ENCODE data around the gene CASZ1.

CASZ1 gene

GRCh38 chr1:10673109-10673711 lies 123.2 kb downstream of the CASZ1 start:
- no peak for DNase-seq (ENCODE audit: low read depth in 2 of 2)

DNA sequence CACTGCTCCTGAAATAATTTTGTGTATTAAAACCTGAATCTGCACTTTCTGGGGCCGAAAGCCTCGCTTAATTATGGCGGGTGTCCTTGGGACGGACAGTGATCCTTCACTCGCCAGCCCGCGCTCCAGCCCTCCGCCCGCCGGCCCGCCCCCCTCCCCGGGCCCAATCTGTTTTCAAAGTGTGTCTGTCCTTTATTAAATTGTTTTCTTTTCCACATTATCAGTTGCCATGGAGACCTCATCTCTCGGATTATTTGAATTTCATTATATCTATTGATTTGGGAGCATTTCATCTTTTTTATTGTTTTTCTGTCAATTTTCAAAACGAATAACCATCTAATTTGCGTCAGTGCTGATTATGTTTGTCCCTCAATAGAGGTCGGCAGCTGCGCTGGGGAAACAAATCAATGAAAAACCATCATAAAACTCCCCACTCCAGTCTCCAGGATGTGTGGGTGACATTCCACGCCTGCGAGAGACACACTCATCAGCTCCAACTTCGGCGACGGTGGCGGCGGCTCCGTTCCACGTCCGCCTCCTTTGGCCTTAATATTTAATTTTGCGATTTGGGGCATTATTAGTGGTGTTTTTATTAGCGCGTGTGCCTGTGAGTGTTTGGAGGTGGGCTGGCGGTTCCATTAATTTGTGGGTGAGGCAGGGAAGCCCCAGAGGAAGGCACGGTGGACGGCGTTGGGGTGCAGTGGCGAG lies 123.9 kb downstream of the CASZ1 start:
- DNase-seq (ENCODE audit: low read depth in 2 of 2) = no peak

GRCh38 chr1:10671622-10672342 lies 124.7 kb downstream of the CASZ1 start:
- no peak for DNase-seq (ENCODE audit: low read depth in 2 of 2)

DNA sequence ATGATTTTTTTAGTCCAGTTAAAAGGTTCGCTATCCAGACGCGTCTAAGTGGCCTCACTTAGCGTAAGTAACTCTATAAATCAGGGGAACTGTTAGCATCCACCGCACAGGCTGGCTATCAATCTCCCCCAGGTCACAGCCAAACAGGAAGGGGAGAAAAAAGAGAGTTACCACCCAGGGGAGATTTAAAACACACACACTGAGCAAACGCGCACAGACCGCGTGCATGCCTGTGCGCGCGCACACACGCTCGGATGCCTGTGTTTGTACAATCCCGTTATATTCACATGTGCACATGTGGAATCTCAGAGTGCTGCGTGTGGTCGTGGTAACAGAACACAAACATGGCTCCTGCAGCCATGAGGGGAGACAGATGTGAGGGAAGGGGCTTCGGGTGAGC lies 125.4 kb downstream of the CASZ1 start:
- DNase-seq (ENCODE audit: low read depth in 2 of 2) = no peak

DNA sequence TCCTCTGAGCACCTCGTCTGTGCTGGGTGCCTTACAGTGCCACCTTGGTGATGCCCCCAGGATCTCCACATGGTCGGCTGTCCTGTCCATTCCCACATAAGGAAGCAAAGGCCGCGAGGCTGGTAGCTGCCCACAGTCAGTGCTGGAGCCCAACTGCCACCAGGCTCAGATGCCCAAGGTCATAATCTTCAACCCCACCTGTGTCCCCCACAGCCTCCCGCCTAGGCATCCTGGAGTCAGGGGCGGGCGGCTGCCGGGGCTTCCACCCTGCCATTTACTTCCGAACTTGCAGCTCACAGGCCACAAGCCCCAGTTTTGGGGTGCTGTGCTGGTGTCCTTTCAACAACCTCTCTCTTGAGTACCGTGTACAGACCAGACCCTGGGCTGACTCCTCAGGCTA lies 126.3 kb downstream of the CASZ1 start:
- DNase-seq (ENCODE audit: low read depth in 2 of 2) = no peak

- no peak for DNase-seq (ENCODE audit: low read depth in 2 of 2)
These were observed 126.9 kb downstream of the CASZ1 start for GRCh38 chr1:10669570-10669969.

DNA sequence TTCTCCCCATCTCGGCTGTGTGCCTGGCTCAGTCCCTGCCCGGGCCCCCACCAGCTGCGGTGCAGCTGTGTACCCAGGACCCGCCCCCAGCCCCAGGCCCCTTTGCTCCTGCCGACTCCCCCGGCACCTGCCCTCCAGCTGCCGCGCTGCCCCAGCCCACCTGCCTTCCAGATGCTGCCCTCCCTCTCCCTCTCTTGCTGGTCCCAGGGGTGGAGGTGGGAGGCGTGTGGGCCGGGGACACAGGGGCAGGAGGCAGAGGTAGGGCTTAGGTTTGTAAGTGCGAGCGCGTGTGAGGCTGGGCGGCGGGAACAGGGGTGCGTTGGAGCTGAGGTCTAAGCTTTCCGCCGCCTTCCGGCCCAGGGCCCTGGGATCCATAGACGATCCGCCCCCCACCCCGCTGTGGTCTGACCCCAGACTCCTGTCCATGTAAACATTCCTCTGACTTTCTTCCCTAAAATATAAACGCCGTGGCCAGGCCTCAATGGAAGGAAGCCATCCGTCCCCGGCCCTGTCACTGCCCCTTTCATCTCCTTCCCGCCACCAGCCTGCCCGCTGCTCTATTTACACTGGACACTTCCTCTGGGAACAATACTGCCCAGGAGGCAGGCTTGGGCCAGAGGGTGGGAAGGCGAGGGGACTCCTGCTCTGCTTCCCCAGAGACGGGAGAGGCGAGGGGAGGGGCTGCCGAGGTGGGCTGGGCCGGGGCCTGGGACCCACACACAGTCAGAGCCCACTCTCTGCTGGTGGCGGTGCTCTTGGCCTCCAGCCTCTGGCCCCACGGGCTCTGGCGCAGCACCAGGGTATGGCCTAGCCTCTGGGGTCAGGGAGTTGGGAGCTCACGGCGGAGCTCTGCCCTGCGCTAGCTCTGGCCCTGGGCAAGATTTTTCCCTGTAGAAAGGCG lies 128.3 kb downstream of the CASZ1 start:
- no peak for DNase-seq (ENCODE audit: low read depth in 2 of 2)

- no peak for DNase-seq (ENCODE audit: low read depth in 2 of 2)
These were observed 130.3 kb downstream of the CASZ1 start for GRCh38 chr1:10665930-10666850.

DNA sequence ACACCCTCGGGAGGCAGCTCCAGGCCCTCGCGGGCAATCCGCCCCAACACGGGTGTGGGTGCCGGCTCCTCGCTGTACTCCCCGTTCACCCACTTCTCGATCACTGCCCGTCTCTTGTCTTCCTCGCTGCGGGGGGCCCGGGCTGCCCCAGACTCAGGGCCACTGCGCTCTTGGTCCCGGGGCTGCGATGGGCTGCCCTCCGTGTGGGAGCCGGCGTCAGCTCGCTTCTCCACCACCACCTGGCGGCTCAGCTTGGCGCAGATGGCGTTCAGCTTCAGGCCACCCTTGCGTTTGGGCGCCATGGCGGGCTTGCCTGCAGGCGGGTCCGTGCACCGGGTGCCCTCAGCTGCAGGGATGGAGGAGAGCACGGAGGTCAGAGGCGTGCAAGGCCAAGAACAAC lies 131.2 kb downstream of the CASZ1 start:
- DNase-seq (ENCODE audit: low read depth in 2 of 2) = no peak

GRCh38 chr1:10664251-10664650 lies 132.2 kb downstream of the CASZ1 start:
- DNase-seq (ENCODE audit: low read depth in 2 of 2) = no peak

DNA sequence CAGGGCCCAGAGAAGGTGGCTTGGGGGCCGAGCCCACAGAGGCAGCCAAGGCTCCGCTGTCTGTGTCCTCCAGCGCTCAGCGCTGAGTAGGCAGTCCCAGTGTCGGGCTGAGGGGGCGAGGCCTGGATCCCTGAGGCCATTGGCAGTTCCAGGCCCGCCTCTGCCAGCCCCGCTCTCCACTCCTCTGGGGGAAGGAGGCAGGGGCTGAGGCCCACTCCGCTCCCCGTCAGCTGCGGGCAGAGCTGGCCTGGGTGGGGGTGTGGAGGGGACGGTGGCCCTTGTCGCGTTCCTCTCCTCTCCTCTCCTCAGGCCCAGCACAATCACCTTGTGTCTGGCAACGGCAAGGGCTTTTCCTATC lies 132.8 kb downstream of the CASZ1 start:
- DNase-seq (ENCODE audit: low read depth in 2 of 2) = no peak

- no peak for DNase-seq (ENCODE audit: low read depth in 2 of 2)
These were observed 133.4 kb downstream of the CASZ1 start for GRCh38 chr1:10662824-10663677.

DNA sequence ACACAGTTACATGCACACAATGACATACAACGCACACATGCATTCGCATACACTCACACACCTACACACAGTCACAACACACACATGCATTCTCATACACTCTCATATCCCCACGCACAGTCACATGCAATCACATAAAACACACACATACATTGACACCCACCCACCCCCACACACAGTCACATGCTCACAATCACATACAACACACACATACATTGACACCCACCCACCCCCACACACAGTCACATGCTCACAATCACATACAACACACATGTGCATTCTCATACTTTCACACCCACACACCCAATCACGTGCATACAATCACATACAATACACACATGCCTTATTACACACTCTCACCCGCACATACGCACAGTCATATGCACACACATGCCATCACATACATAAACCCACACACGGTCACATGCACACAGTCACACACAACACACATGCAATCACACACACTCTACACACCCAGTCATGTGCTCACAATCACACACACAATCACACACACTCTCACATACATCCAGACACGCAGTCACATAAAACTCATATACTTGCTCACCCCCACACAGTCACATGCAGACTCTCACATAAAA lies 134.3 kb downstream of the CASZ1 start:
- DNase-seq (ENCODE audit: low read depth in 2 of 2) = no peak

- no peak for DNase-seq (ENCODE audit: low read depth in 2 of 2)
These were observed 135.0 kb downstream of the CASZ1 start for GRCh38 chr1:10661453-10661852.

- DNase-seq (ENCODE audit: low read depth in 2 of 2) = no peak
These were observed 136.6 kb downstream of the CASZ1 start for GRCh38 chr1:10659646-10660540.

DNA sequence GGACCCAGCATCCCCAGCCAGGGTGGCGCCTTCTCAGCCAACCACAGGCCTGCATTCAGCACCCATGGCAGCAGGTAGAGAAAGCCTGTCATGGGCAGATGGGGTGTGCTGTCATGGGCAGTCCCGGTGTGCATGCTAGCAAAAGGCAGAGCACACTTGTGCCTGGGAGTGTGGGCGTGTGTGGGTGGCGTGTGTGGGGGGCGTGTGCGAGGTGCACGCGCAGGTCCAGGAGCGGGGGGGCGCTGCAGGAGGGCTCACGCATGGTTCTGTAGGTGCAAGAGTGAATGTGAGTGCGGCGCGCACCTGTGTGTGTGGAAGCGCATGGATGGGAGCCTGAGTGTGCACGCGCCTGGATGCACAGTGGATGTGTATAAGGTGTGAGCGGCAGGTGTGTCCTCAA lies 137.2 kb downstream of the CASZ1 start:
- no peak for DNase-seq (ENCODE audit: low read depth in 2 of 2)

GRCh38 chr1:10658396-10659066 lies 137.9 kb downstream of the CASZ1 start:
- no peak for DNase-seq (ENCODE audit: low read depth in 2 of 2)
